Ishikawa (cell line): ENCODE data around the gene FAM184A.

Experiments used
- CREB1 ChIP-seq: IDR thresholded peaks from 2 replicates; pipeline ENCODE4 v1.6.1; 2012; ENCODE audit warnings: low read depth
- EGR1 ChIP-seq: IDR thresholded peaks from 2 replicates; pipeline ENCODE4 v1.6.1; 2012
- FOXM1 ChIP-seq: IDR thresholded peaks from 2 replicates; pipeline ENCODE4 v1.6.1; 2012; ENCODE audit warnings: low read depth, borderline replicate concordance
- RAD21 ChIP-seq: IDR thresholded peaks from 2 replicates; pipeline ENCODE4 v1.6.1; 2012; ENCODE audit warnings: low read depth
- TEAD4 ChIP-seq: IDR thresholded peaks from 2 replicates; pipeline ENCODE4 v1.6.1; 2012
- YY1 ChIP-seq: IDR thresholded peaks from 2 replicates; pipeline ENCODE4 v1.6.1; 2012; ENCODE audit warnings: low read depth
- ZBTB7A ChIP-seq: IDR thresholded peaks from 2 replicates; pipeline ENCODE4 v1.6.1; 2012; ENCODE audit warnings: low read depth
- TF ChIP-seq, protein P1 (sequence below): IDR thresholded peaks from 2 replicates; pipeline ENCODE4 v1.6.1; 2012

DNA sequence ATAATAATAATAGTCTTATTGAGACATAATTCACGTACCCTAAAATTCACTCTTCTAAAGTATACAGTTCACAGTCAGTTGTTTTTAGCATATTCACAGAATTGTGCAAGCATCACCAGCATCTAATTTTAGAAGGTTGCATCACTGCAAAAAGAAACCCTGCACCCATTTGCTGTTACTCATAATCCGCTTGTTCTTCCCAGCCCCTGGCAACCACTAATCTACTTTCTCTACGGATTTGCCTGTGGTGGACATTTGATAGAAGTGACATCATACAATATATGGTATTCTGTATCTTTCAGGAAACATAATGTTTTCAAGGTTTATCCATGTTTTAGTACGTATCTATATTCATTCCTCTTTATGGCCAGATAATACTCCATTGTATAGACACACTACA lies 41.5 kb upstream of the FAM184A start:
- TF ChIP-seq FOXM1 (no peak), RAD21 (no peak), TEAD4 (no peak), ZBTB7A (no peak), YY1 (no peak), EGR1 (no peak), CREB1 (no peak)
- TF ChIP-seq, protein P1, sequence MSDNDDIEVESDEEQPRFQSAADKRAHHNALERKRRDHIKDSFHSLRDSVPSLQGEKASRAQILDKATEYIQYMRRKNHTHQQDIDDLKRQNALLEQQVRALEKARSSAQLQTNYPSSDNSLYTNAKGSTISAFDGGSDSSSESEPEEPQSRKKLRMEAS, result no peak
